Upper lobe of left lung (tissue), 6 donors: ENCODE data around the gene AFF3. TPM values are rescaled to one million over a fixed set of nuclear protein-coding genes. Genes with fewer than 3 reads are reported as not detected.

Source experiments
- ATAC-seq, 2 donors: fragments of 200-7000 bp; cut with Tn5 transposase; one replicate each; pipeline ENCODE4 v1.9.1; 2022; ENCODE audit warnings: mild to moderate bottlenecking in 2 of 2, moderate library complexity in 2 of 2; ENCODE audit not compliant: low FRiP score in 2 of 2
- DNase-seq, 2 donors: peaks; one replicate each; pipeline ENCODE4 v3.0.0-alpha.2; 2019 to 2020
- H3K27ac ChIP-seq, 4 donors: fragments of 200-600 bp; sonication (generic); one replicate each; pipeline ENCODE4 v1.5.1; 2016 to 2019
- H3K27me3 ChIP-seq, 4 donors: fragments of 200-600 bp; sonication (generic); one replicate each; pipeline ENCODE4 v1.5.1; 2017 to 2019
- H3K36me3 ChIP-seq, 4 donors: fragments of 200-600 bp; sonication (generic); one replicate each; pipeline ENCODE4 v1.5.1; 2016 to 2019
- H3K4me1 ChIP-seq, 4 donors: fragments of 200-600 bp; sonication (generic); one replicate each; pipeline ENCODE4 v1.5.1; 2018 to 2019
- H3K4me3 ChIP-seq, 4 donors: fragments of 200-600 bp; sonication (generic); one replicate each; pipeline ENCODE4 v1.5.1; 2017 to 2019; ENCODE audit warnings: mild to moderate bottlenecking in 2 of 4, moderate library complexity in 1 of 4
- H3K9me3 ChIP-seq, 4 donors: fragments of 200-600 bp; sonication (generic); one replicate each; pipeline ENCODE4 v1.5.1; 2018 to 2019
- CTCF ChIP-seq, 6 experiments: fragments of 450-650 bp in 4 of 6; fragments of 200-600 bp in 2 of 6; sonication (generic) in 2 of 6; IDR thresholded peaks; one replicate each; pipeline ENCODE4 v1.5.1; 2016 to 2019; ENCODE audit warnings: antibody characterized with exemption in 6 of 6
- EP300 ChIP-seq, 4 donors: sonication (generic); formaldehyde crosslinking; IDR thresholded peaks; one replicate each; pipeline ENCODE4 v1.5.1; 2017; ENCODE audit warnings: antibody characterized with exemption in 4 of 4, control low read depth in 2 of 4
- POLR2A ChIP-seq, 4 donors: fragments of 450-650 bp; IDR thresholded peaks; one replicate each; pipeline ENCODE4 v1.5.1; 2016 to 2017; ENCODE audit warnings: antibody characterized with exemption in 4 of 4, mild to moderate bottlenecking in 2 of 4
- POLR2AphosphoS5 ChIP-seq, 2 donors: sonication (generic); formaldehyde crosslinking; IDR thresholded peaks; one replicate each; pipeline ENCODE4 v1.5.1; 2017; ENCODE audit warnings: antibody characterized with exemption in 2 of 2
- WGBS, 2 donors: methylation state at CpG; one replicate each; pipeline ENCODE4 v1.1.5; 2017 to 2018; 5-methylcytosine and 5-hydroxymethylcytosine counted together
- total RNA-seq, 6 donors: library from RNA; depleted of rRNA in 4 of 6; stranded (reverse); fragments of >200 nt in 4 of 6; gene quantifications; one replicate each; pipeline versions ENCODE4 v1.1.0 to v1.2.1, GENCODE V29; 2016 to 2021
- donor health status: DM: no; HTN: no; CAD: no; lungs with moderate emphysema.
- donor health status: DM: no; HTN: yes; CAD: no; lungs with severe emphysema.

AFF3 gene
- 100 to 1,000 TPM in 1 of 6 donors, 10 to 100 TPM in 5; 21.0 to 195 (median 47.9) TPM for total RNA-seq

- TF ChIP-seq CTCF (IDR thresholded peaks at IDR 0.05): no peak
- TF ChIP-seq POLR2AphosphoS5 (IDR thresholded peaks at IDR 0.05): no peak
- TF ChIP-seq POLR2A (IDR thresholded peaks at IDR 0.05): no peak
- no peaks in the 10 kb centered on the region for H3K9me3 ChIP-seq
- ATAC-seq (peak in 1 of 2 donors; percentile 56), DNase-seq (no peak)
- H3K27ac ChIP-seq: no peak within 1 kb of the TSS
- 37 to 74% methylated on average over 11 of the region's 11 CpGs for WGBS, 2 donors
- H3K4me3 ChIP-seq: no peak within 1 kb of the TSS
- H3K4me1 ChIP-seq: peaks cover 0 to 6% (median 0%) of the 10 kb centered on the region in 4 donors
- no peaks in the 10 kb centered on the region for H3K36me3 ChIP-seq
- no peaks in the 10 kb centered on the region for H3K27me3 ChIP-seq
These were observed at the start of gene AFF3 for GRCh38 chr2:100142393-100142792. TSS of gene AFF3 (minus strand) at chr2:100142590. CDS start at chr2:100104454, 38,136 bp downstream.

DNA sequence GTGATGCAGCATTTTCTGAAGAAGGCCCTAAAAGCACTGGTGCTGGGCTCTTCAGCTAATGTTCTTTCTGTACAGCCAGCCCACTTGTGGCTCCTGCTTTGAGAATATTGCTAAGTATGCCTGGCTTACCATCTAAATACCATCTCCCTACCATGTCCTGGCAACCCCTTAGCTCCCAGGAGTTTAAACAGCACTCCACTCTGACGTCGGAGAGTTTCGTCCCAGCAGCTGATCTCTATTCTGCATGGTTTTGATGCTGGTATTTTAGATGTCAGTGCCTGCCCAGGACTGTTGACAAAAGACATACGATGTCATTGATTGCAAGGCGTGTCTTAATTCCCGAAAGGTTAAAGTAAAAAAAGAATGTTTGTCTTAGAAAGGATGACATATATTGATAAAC is 47.0 kb upstream of the AFF3 start:
- no peak for DNase-seq
- Histone ChIP-seq H3K27ac (peak overlapping the region in 2 of 4 donors; percentile 9 to 44), H3K27me3 (no peaks in the 10 kb centered on the region), H3K36me3 (no peaks in the 10 kb centered on the region), H3K4me3 (peak overlapping the region in 1 of 4 donors; percentile 1), H3K9me3 (no peaks in the 10 kb centered on the region), H3K4me1 (peaks cover 19 to 35% (median 22%) of the 10 kb centered on the region in 4 donors)
- WGBS, 2 donors: 71 to 83% methylated on average over 6 of the region's 6 CpGs
- TF ChIP-seq EP300 (IDR thresholded peaks at IDR 0.05) (no peak), POLR2A (IDR thresholded peaks at IDR 0.05) (no peak), POLR2AphosphoS5 (IDR thresholded peaks at IDR 0.05) (no peak), CTCF (IDR thresholded peaks at IDR 0.05) (no peak)
- ATAC-seq: no peak

GRCh38 chr2:100188326-100188725 is 45.9 kb upstream of the AFF3 start:
- DNase-seq (no peak), ATAC-seq (no peak)
- 68 to 88% methylated on average over 2 of the region's 2 CpGs for WGBS, 2 donors
- H3K4me1 ChIP-seq: peaks cover 9 to 31% (median 16%) of the 10 kb centered on the region in 4 donors
- no peaks in the 10 kb centered on the region for H3K27me3 ChIP-seq
- H3K36me3 ChIP-seq: no peaks in the 10 kb centered on the region
- TF ChIP-seq POLR2A (IDR thresholded peaks at IDR 0.05) (no peak), POLR2AphosphoS5 (IDR thresholded peaks at IDR 0.05) (no peak), EP300 (IDR thresholded peaks at IDR 0.05) (peak in 1 of 4 donors; percentile 47)
- peak overlapping the region in 1 of 4 donors; percentile 44 for H3K27ac ChIP-seq
- no peak overlapping the region for H3K4me3 ChIP-seq
- H3K9me3 ChIP-seq: no peaks in the 10 kb centered on the region

DNA sequence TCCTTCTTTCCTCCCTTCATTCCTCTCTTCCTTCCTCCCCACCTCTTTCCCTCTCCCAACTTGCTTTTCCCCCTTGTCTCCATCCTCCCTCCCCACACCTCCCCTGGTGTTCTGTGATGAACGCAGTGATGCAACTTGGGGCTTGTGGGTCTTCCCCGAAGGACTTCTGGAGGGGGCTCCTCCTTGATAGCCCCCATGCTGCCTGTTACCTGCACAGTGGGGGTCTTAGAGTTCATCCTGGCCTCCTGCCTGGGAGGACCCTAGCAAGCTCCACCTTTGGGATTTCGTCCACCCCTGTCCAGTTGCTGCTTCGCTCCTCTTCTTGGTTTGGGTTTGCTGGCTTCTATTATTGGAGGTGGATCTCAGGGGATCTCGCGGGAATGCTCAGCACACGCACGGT is 43.7 kb upstream of the AFF3 start:
- Histone ChIP-seq H3K9me3 (no peaks in the 10 kb centered on the region), H3K27ac (no peak overlapping the region), H3K4me1 (peaks cover 0 to 26% (median 2%) of the 10 kb centered on the region in 4 donors), H3K27me3 (no peaks in the 10 kb centered on the region), H3K4me3 (no peak overlapping the region), H3K36me3 (no peaks in the 10 kb centered on the region)
- WGBS, 2 donors: 88 to 92% methylated on average over 8 of the region's 8 CpGs
- DNase-seq (no peak), ATAC-seq (no peak)
- no peak for TF ChIP-seq EP300 (IDR thresholded peaks at IDR 0.05)
- TF ChIP-seq POLR2AphosphoS5 (IDR thresholded peaks at IDR 0.05): no peak
- no peak for TF ChIP-seq CTCF (IDR thresholded peaks at IDR 0.05)
- TF ChIP-seq POLR2A (IDR thresholded peaks at IDR 0.05): no peak

DNA sequence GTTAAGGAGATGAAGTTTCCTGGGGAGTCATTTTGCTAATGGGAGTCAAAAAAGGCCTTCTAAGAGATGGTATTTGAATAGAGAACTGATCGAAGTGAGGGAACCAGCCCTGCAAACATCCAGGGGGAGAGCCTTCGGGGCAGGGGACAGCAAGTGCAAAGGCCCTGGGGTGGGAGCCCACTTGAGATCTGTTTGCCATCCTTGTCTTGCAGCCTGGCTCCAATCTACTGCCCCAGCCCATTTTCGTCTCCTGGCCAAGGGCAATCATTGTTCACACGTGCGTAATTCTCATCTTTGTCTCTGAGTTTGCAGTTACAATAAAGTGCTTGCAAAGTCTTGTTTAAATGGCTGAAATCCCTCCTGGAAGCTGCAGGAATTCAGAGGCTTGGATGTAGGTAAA is 43.1 kb upstream of the AFF3 start:
- Histone ChIP-seq H3K4me3 (no peak overlapping the region), H3K27me3 (no peaks in the 10 kb centered on the region), H3K4me1 (peaks cover 0 to 22% (median 2%) of the 10 kb centered on the region in 4 donors), H3K27ac (no peak overlapping the region), H3K9me3 (no peaks in the 10 kb centered on the region), H3K36me3 (no peaks in the 10 kb centered on the region)
- ATAC-seq: no peak
- no peak for DNase-seq
- WGBS, 2 donors: 88 to 94% methylated on average over 5 of the region's 5 CpGs
- no peak for TF ChIP-seq POLR2AphosphoS5 (IDR thresholded peaks at IDR 0.05)
- TF ChIP-seq CTCF (IDR thresholded peaks at IDR 0.05): no peak
- TF ChIP-seq EP300 (IDR thresholded peaks at IDR 0.05): no peak
- no peak for TF ChIP-seq POLR2A (IDR thresholded peaks at IDR 0.05)
